Measurements from ENCODE around the gene PIM1. TPM values are rescaled to one million over a fixed set of nuclear protein-coding genes. Genes with fewer than 3 reads are reported as not detected.

PIM1 gene
- total RNA-seq, 1 donor, result 8.7 TPM

DNA sequence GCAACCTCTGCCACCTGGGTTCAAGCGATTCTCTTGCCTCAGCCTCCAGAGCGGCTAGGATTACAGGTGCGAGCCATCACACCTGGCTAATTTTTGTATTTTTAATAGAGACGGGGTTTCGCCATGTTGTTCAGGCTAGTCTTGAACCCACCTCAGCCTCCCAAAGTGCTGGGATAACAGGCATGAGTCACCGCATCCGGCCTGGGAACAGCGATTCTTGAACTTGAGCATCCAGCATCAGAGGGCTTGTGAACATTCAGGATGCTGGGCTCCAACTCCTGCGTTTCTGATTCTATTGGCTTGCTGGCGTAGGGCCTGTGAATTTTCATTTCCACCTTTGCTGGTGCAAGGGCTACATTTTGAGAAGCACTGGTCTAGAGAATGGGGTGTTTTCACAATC is 24.5 kb upstream of the PIM1 start:
- DNase-seq (ENCODE audit: low read depth), result no peak
- TF ChIP-seq, protein P1, sequence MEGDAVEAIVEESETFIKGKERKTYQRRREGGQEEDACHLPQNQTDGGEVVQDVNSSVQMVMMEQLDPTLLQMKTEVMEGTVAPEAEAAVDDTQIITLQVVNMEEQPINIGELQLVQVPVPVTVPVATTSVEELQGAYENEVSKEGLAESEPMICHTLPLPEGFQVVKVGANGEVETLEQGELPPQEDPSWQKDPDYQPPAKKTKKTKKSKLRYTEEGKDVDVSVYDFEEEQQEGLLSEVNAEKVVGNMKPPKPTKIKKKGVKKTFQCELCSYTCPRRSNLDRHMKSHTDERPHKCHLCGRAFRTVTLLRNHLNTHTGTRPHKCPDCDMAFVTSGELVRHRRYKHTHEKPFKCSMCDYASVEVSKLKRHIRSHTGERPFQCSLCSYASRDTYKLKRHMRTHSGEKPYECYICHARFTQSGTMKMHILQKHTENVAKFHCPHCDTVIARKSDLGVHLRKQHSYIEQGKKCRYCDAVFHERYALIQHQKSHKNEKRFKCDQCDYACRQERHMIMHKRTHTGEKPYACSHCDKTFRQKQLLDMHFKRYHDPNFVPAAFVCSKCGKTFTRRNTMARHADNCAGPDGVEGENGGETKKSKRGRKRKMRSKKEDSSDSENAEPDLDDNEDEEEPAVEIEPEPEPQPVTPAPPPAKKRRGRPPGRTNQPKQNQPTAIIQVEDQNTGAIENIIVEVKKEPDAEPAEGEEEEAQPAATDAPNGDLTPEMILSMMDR (IDR thresholded peaks at IDR 0.05; ENCODE audit: insufficient read depth, low read length), result no peak
- no peak overlapping the region for H3K4me3 ChIP-seq (ENCODE audit: low read depth, low read length)

DNA sequence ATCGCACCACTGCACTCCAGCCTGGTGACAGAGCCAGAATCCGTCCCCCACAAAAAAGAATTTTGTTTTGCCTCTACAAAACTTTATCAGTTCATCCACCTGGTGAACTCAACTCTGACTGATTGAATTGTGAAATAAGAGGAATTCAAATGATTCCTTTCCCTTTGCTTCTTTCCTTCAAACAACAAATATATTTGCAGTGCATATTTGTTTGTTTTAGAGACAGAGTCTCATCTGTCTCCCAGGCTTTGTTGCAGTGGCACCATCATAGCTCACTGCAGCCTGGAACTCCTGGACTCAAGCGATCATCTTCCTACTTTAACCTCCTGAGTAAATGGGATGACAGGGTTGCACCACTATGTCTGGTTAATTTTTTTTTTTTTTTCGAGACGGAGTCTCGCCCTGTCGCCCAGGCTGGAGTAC is 23.2 kb upstream of the PIM1 start:
- no peak for DNase-seq (ENCODE audit: low read depth)
- TF ChIP-seq, protein P1 (IDR thresholded peaks at IDR 0.05; ENCODE audit: insufficient read depth, low read length), result no peak
- no peak overlapping the region for H3K4me3 ChIP-seq (ENCODE audit: low read depth, low read length)

DNA sequence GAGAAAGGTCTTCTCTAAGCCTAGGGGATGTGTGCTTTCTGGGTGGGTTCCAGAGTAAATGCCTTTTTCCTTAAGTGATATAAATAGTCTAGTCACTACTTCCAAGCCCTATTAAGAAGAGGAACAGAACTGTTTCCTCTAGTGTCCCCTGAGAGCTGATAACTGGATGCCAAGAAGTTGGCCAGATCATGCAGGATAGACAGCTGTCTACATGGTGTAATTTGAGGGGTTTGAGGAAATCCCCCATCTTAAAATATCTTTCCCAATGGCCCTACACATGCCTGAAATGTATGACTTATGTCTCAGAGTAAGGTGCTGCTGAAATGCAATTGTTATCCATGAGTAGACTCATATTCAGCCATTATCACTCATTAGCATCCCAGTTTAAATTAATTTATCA is 20.2 kb upstream of the PIM1 start:
- no peak overlapping the region for H3K4me3 ChIP-seq (ENCODE audit: low read depth, low read length)
- TF ChIP-seq, protein P1 (IDR thresholded peaks at IDR 0.05; ENCODE audit: insufficient read depth, low read length), result no peak
- DNase-seq (ENCODE audit: low read depth), result no peak

DNA sequence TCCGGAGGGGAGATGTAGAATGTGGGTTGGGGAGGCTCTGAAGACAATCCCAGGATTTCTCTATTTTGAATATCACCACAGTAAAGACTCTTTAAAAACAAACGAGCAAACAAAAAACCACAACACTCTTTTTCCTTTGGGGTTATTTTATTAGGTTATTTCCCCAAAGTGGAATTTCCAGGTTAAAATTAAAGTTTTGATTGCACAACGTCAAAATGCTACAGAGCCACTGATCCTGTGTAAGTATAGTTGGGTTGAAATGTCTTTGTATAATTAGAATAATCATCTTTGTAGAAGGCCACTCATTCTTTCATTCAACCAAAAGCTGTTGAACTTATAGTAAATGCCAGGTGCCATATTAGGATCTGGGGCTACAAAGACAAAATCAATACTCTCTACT is 19.6 kb upstream of the PIM1 start:
- H3K4me3 ChIP-seq (ENCODE audit: low read depth, low read length), result no peak overlapping the region
- TF ChIP-seq, protein P1 (IDR thresholded peaks at IDR 0.05; ENCODE audit: insufficient read depth, low read length), result no peak
- no peak for DNase-seq (ENCODE audit: low read depth)

GRCh38 chr6:37155394-37156312 is 14.3 kb upstream of the PIM1 start:
- DNase-seq (ENCODE audit: low read depth), result no peak
- TF ChIP-seq, protein P1 (IDR thresholded peaks at IDR 0.05; ENCODE audit: insufficient read depth, low read length), result no peak
- H3K4me3 ChIP-seq (ENCODE audit: low read depth, low read length), result no peak overlapping the region

DNA sequence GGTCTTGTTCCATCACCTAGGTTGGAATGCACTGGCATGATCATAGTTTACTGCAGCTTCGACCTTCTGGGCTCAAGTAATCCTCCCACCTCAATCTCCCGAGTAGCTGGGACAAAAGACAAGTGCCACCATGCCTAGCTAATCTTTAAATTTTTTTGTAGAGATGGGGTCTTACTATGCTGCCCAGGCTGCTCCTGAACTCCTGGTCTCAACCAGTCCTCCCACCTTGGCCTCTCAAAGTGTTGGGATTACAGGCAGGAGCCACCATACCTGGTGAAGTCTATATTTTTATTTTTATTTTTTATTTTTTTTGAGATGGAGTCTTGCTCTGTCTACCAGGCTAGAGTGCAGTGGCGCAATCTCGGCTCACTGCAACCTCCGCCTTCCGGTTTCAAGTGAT is 11.4 kb upstream of the PIM1 start:
- no peak overlapping the region for H3K4me3 ChIP-seq (ENCODE audit: low read depth, low read length)
- DNase-seq (ENCODE audit: low read depth), result no peak
- TF ChIP-seq, protein P1 (IDR thresholded peaks at IDR 0.05; ENCODE audit: insufficient read depth, low read length), result no peak

Data from fibroblast of the aortic adventitia (primary cell).